Activated CD8-positive, alpha-beta memory T cell treated with anti-CD3 and anti-CD28 coated beads for 24 hours (primary cell): ENCODE data around the gene PAPPA.

Experiments used
- DNase-seq: peaks from one replicate; pipeline ENCODE4 v3.0.0-alpha.2; 2020

The PAPPA gene

GRCh38 chr9:116182876-116183275 lies 29.3 kb downstream of the PAPPA start:
- no peak for DNase-seq

GRCh38 chr9:116187570-116188170 lies 34.1 kb downstream of the PAPPA start:
- no peak for DNase-seq

DNA sequence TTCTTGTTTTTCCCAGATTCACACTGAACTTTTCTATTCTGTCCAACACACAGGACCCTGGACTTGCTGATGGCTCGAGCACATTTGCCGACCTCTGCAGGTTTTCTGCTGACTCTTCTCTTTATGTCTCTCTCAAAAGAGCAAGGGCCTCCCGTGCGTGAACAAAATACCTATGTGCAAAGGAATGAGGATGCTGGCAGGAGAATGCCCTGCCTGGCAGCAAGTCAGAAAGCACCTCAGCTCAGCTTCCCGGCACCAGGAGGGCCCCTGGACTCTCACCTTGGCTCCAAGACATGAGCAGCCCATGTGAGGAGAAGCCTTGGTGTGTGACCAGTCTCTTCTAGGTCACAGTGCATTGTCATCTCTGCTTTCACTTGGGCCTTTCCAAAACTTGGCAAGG lies 36.1 kb downstream of the PAPPA start:
- DNase-seq, result no peak

- no peak for DNase-seq
These were observed 37.2 kb downstream of the PAPPA start for GRCh38 chr9:116190637-116191396.

- no peak for DNase-seq
These were observed 38.2 kb downstream of the PAPPA start for GRCh38 chr9:116191576-116192415.

GRCh38 chr9:116193636-116194035 lies 40.0 kb downstream of the PAPPA start:
- no peak for DNase-seq

- DNase-seq, result no peak
These were observed 43.2 kb downstream of the PAPPA start for GRCh38 chr9:116196806-116197205.

DNA sequence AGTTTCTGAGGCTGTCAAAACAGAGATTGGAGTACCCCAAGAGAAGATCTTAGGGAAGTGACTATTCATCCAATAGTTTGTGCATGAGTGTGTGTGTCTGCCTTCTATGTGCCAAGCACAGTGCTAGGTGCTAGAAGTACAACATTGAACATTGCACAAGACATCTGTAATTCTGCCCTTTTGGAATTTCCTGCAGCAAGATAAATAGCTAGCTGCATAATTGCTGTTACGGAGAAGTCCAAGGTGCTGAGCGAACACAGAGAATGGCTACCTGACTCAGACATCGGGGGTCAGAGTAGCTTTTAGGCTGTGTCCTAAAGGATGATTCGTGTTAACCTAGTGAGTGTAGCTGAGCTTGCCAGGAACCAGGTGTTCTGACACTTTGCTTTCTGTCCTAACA lies 44.8 kb downstream of the PAPPA start:
- no peak for DNase-seq

GRCh38 chr9:116202219-116202912 lies 48.8 kb downstream of the PAPPA start:
- DNase-seq, result no peak

DNA sequence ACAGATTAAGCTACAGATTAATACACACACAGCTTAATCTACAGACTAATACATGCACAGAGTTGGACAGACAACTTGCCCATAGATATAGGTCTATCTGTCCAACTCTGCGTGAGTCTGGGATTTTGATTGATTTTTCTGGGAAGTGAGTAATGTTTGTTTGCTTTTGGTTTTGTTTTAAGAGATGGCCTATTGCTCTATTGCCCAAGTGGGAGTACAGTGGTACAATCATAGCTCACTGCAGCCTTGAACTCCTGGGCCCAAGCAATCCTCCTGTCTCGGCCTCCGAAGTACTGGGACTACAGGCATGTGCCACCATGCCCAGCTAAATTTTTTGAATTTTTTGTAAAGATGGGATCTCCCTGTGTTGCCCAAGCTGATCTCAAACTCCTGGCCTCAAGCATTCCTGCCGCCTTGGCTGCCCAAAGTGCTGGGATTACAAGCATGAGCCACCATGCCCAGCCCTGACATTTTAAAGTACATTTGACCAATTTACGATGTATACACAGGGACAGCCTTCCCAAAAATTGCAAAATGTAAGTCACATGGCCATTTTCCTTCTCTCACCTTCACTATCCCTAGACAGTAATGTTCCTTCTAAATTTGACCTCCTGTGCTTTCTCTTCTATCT lies 50.8 kb downstream of the PAPPA start:
- no peak for DNase-seq

DNA sequence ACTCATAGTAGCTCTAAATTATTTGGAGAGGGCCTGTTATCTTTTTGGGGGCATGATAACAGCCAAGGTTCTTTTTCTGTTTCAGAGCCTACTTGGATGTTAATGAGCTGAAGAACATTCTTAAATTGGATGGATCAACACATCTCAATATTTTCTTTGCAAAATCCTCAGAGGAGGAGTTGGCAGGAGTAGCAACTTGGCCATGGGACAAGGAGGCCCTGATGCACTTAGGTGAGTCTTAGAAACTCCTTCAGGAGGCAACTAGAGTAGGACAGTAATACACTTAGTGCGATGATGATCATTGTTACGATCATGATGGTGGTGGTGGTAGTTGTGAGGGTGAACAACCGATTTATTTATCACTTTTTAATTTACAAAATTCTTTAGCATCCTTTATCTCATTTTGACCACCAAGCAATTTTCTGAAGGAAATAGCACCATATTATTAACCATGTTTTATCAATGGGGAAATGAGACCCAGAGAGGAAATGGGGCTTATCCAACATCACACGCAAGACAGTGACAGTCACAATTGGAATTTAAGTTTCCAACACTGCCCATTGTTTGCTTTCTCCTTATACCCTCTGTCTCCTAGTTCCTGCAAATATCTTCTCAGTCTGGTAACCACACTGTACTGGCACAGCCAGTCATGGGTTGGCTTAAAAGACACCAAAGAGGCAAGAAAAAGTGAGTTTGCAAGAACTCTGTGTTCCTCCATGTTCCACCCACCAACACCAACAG lies 54.0 kb downstream of the PAPPA start:
- DNase-seq, result no peak

GRCh38 chr9:116208417-116209232 lies 55.0 kb downstream of the PAPPA start:
- no peak for DNase-seq

DNA sequence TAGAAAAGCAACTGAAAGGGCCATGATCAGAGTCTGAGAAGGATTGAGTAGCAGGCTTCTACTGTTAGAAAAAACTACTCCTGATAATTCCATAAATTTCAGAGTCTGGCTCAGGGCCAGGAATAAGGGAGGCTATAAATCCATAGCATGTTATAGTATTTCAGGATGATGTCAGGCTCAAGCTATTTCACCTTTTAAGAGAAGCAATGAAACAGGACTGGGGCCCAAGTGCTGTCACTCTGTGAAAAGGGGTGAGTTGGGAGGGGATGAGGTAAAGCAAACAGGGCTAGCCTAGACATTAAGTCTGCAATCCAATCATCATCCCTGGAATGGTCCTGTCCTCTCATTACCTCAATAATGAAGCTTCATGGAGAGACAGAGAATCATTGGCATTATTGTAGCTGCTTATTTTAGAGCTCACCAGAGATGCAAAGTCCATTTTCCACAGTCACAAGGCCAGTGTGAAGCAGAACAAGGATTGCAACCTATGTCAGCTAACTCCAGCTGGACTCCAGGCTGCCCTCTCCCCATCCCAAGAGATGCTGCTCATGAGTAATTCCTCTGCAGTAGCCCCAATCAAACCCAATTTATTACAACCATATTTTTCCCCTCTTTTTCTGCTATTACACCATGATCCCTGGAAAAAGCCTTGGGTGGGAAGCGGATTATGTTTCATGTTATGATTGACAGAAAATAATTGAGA lies 56.0 kb downstream of the PAPPA start:
- no peak for DNase-seq

GRCh38 chr9:116212986-116213692 lies 59.5 kb downstream of the PAPPA start:
- DNase-seq, result no peak

DNA sequence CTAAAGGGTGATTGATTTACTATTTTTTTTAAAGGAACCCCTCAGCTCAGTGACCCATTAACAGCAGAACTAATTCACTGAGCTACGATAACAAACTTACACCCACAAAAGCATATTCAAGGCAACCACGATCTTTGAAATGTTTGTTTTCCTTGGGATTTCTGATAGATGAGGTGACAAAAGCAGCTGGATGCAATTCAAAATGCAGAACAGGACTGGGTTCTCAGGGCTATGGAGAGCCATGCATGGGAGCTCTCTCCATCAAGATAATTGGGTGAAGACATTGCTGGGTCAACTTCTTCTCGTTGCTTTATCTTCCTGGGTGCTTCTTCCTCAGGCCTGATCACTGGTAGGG lies 60.1 kb downstream of the PAPPA start:
- no peak for DNase-seq

- no peak for DNase-seq
These were observed 64.8 kb downstream of the PAPPA start for GRCh38 chr9:116218399-116218798.

DNA sequence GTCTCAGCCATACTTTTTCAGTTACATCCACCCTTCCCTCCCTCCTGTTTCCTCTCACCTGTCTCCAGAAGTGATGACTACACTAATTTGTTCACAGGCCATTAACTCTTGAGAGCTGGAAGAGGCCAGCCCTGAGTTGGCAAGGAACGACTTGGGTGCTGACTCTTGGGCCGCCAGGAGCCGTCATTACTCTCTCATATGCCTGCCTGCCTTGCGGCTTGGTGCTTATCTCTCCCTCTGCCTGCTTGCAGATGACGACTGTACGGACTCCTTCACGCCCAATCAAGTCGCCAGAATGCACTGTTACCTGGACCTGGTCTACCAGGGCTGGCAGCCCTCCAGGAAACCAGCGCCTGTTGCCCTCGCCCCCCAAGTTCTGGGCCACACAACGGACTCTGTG lies 66.1 kb downstream of the PAPPA start:
- no peak for DNase-seq

GRCh38 chr9:116223926-116224325 lies 70.3 kb downstream of the PAPPA start:
- no peak for DNase-seq

DNA sequence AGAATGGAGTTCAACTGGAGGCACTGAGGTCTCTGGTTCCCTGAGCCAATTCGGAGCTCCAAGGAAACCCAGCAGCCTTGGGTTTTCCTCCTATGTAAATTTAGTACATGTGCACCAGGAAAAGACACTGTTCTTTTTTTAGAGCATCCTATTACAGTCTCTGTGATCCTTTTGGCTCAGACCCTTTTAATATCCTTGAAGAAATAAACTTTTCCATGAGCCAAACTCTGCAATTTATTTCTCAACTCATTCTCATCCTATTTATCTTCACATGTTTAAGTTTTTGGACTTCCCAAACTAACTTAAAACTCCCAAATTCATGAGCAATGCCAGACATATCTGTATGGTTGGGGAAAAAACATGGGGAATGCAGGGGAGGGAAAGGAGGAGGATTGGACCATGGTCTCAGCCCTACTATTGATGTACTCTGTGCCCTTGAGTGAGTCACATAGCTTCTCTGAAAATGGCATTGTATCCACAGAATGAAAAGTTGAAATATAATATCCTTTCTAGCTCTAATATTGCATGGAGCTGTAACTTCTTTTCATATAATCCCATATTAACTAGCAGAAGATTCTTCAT lies 76.6 kb downstream of the PAPPA start:
- DNase-seq, result no peak
